H1 (cell line): ENCODE results near the gene CYP4F3. TPM values are rescaled to one million over a fixed set of nuclear protein-coding genes. Genes with fewer than 3 reads are reported as not detected.

Experiments used
- CTCF ChIA-PET: fragments of 300-600 bp; sonication (Branson Sonifier 250); formaldehyde crosslinking; loops from one replicate; lab custom pipeline; 2021; ENCODE audit not compliant: partially characterized antibody; lab: Charles Lee
- POLR2A ChIA-PET: fragments of 300-600 bp; sonication (Branson Sonifier 250); formaldehyde crosslinking; loops from one replicate; lab custom pipeline; 2021; ENCODE audit warnings: inconsistent platforms; ENCODE audit not compliant: partially characterized antibody; lab: Charles Lee
- DNase-seq, 2 experiments: peaks; one replicate each; pipeline versions ENCODE4 v3.0.0 to v3.0.0-alpha.2; 2010 to 2022; ENCODE audit warnings: low spot score in 2 of 2, low read depth in 1 of 2, mixed read lengths in 1 of 2
- FAIRE-seq: peaks from 2 replicates; lab custom pipeline; 2011; peaks lifted over from hg19 to GRCh38; lab: Jason Lieb, UNC
- H2AFZ ChIP-seq: 2 replicates; pipeline ENCODE4 v1.8.1; 2012; ENCODE audit warnings: low read length, inconsistent platforms
- H2AK5ac ChIP-seq: 2 replicates; pipeline ENCODE4 v1.6.1; 2013; ENCODE audit warnings: low read depth, low read length
- H2BK120ac ChIP-seq: replicated peaks from 2 replicates; pipeline ENCODE3; 2013; ENCODE audit warnings: low read depth, low read length, inconsistent platforms
- H2BK12ac ChIP-seq: 2 replicates; pipeline ENCODE4 v1.6.1; 2013; ENCODE audit warnings: low read depth, low read length
- H2BK15ac ChIP-seq: 2 replicates; pipeline ENCODE4 v1.6.1; 2013; ENCODE audit warnings: low read length
- H2BK20ac ChIP-seq: 2 replicates; pipeline ENCODE4 v1.6.1; 2013; ENCODE audit warnings: low read length
- H2BK5ac ChIP-seq: 2 replicates; pipeline ENCODE4 v1.6.1; 2013; ENCODE audit warnings: low read depth, low read length
- H3K14ac ChIP-seq: 2 replicates; pipeline ENCODE4 v1.6.1; 2013; ENCODE audit warnings: inconsistent platforms; ENCODE audit not compliant: insufficient read length
- H3K18ac ChIP-seq: 2 replicates; pipeline ENCODE4 v1.6.1; 2013; ENCODE audit warnings: low read length; ENCODE audit errors: extremely low read depth
- H3K23ac ChIP-seq: 2 replicates; pipeline ENCODE4 v1.6.1; 2013; ENCODE audit warnings: inconsistent platforms; ENCODE audit not compliant: insufficient read length
- H3K23me2 ChIP-seq: 2 replicates; pipeline ENCODE4 v1.6.1; 2013; ENCODE audit warnings: low read depth, low read length
- H3K27ac ChIP-seq: 2 replicates; pipeline ENCODE4 v1.6.1; 2011; ENCODE audit warnings: low read depth, low read length, inconsistent platforms
- H3K27me3 ChIP-seq, 4 experiments: replicated peaks in 1 of 4; 1 replicate in 1 of 4; 2 replicates in 3 of 4; pipeline versions ENCODE4 v1.6.1 to v1.8.1; 2011 to 2013; ENCODE audit warnings: low read length in 3 of 4, mild to moderate bottlenecking in 3 of 4, inconsistent platforms in 2 of 4, mixed read lengths in 2 of 4, moderate library complexity in 1 of 4; ENCODE audit not compliant: control insufficient read depth in 3 of 4, insufficient read depth in 3 of 4; ENCODE audit errors: extremely low read depth in 1 of 4
- H3K36me3 ChIP-seq, 4 experiments: 2 replicates each; pipeline versions ENCODE4 v1.6.1 to v1.8.1; 2011 to 2013; ENCODE audit warnings: mild to moderate bottlenecking in 4 of 4, low read length in 3 of 4, moderate library complexity in 2 of 4, control low read depth in 1 of 4, inconsistent platforms in 1 of 4; ENCODE audit not compliant: insufficient read depth in 4 of 4, control insufficient read depth in 2 of 4
- H3K4ac ChIP-seq: replicated peaks from 2 replicates; pipeline ENCODE3; 2013; ENCODE audit warnings: low read length, low read depth, mixed read lengths, inconsistent platforms; ENCODE audit not compliant: insufficient read length
- H3K4me1 ChIP-seq, 4 experiments: replicated peaks in 1 of 4; 1 replicate in 1 of 4; 2 replicates in 3 of 4; pipeline versions ENCODE4 v1.6.1 to v1.8.1; 2011 to 2013; ENCODE audit warnings: low read length in 3 of 4, inconsistent platforms in 2 of 4, mixed read lengths in 1 of 4; ENCODE audit not compliant: insufficient read depth in 4 of 4, control insufficient read depth in 3 of 4
- H3K4me2 ChIP-seq, 2 experiments: 2 replicates each; pipeline versions ENCODE4 v1.6.1 to v1.8.1; 2011 to 2013; ENCODE audit warnings: low read depth in 2 of 2, low read length in 2 of 2, control low read depth in 1 of 2, inconsistent platforms in 1 of 2, mild to moderate bottlenecking in 1 of 2; ENCODE audit not compliant: insufficient read depth in 1 of 2
- H3K4me3 ChIP-seq, 4 experiments: fragments of 200-600, 300-600 bp in 1 of 4; sonication (generic), shearing (Covaris generic), sonication (Bioruptor Twin) in 1 of 4; 2 replicates each; pipeline versions ENCODE4 v1.5.1 to v1.8.1; 2011 to 2016; ENCODE audit warnings: low read length in 4 of 4, low read depth in 3 of 4, control low read depth in 2 of 4, inconsistent platforms in 2 of 4, mild to moderate bottlenecking in 2 of 4, mixed read lengths in 1 of 4, moderate library complexity in 1 of 4; ENCODE audit not compliant: insufficient read depth in 2 of 4; ENCODE audit errors: extremely low read depth in 1 of 4
- H3K56ac ChIP-seq: replicated peaks from 2 replicates; pipeline ENCODE3; 2013; ENCODE audit warnings: low read depth, mild to moderate bottlenecking, mixed read lengths, low read length, inconsistent platforms; ENCODE audit not compliant: insufficient read length
- H3K79me1 ChIP-seq: 2 replicates; pipeline ENCODE4 v1.6.1; 2013; ENCODE audit warnings: low read depth, low read length, control low read depth
- H3K79me2 ChIP-seq, 2 experiments: 2 replicates each; pipeline versions ENCODE4 v1.6.1 to v1.8.1; 2012 to 2013; ENCODE audit warnings: low read length in 2 of 2, mild to moderate bottlenecking in 2 of 2, inconsistent platforms in 1 of 2; ENCODE audit not compliant: insufficient read depth in 2 of 2, control insufficient read depth in 1 of 2
- H3K9ac ChIP-seq, 4 experiments: replicated peaks in 1 of 4; 1 replicate in 1 of 4; 2 replicates in 3 of 4; pipeline versions ENCODE4 v1.6.1 to v1.8.1; 2011 to 2013; ENCODE audit warnings: low read depth in 3 of 4, low read length in 3 of 4, control low read depth in 2 of 4, mild to moderate bottlenecking in 2 of 4, moderate library complexity in 2 of 4, inconsistent platforms in 1 of 4; ENCODE audit errors: extremely low read depth in 1 of 4
- H3K9me3 ChIP-seq, 2 experiments: 2 replicates each; pipeline versions ENCODE4 v1.6.1 to v1.8.1; 2012 to 2013; ENCODE audit warnings: mild to moderate bottlenecking in 2 of 2, moderate library complexity in 2 of 2, control low read depth in 1 of 2, inconsistent platforms in 1 of 2, low read depth in 1 of 2, low read length in 1 of 2, mixed read lengths in 1 of 2; ENCODE audit not compliant: insufficient read depth in 2 of 2
- H4K20me1 ChIP-seq, 2 experiments: replicated peaks in 1 of 2; 2 replicates each; pipeline versions ENCODE3 to v1.8.1; 2011 to 2013; ENCODE audit warnings: inconsistent platforms in 2 of 2, low read length in 2 of 2, mild to moderate bottlenecking in 1 of 2; ENCODE audit not compliant: insufficient read depth in 2 of 2, control insufficient read depth in 1 of 2
- H4K5ac ChIP-seq: 2 replicates; pipeline ENCODE4 v1.6.1; 2013; ENCODE audit warnings: low read length, low read depth, mixed read lengths, inconsistent platforms; ENCODE audit not compliant: insufficient read length
- H4K8ac ChIP-seq: 2 replicates; pipeline ENCODE4 v1.8.0; 2013; ENCODE audit warnings: mild to moderate bottlenecking, moderate library complexity, low read length, inconsistent platforms; ENCODE audit not compliant: insufficient read depth; ENCODE audit errors: extremely low read depth
- H4K91ac ChIP-seq: replicated peaks from 2 replicates; pipeline ENCODE3; 2013; ENCODE audit warnings: low read length, mixed read lengths, inconsistent platforms; ENCODE audit not compliant: insufficient read length
- ATF3 ChIP-seq: IDR thresholded peaks from 2 replicates; pipeline ENCODE4 v1.6.1; 2011; ENCODE audit warnings: low read depth, mild to moderate bottlenecking, low read length; ENCODE audit not compliant: insufficient read depth
- BCL11A ChIP-seq, 2 experiments: IDR thresholded peaks; one replicate each; pipeline ENCODE4 v1.6.1; 2011; ENCODE audit warnings: low read depth in 2 of 2, low read length in 2 of 2, mild to moderate bottlenecking in 2 of 2
- GABPA ChIP-seq: IDR thresholded peaks from 2 replicates; pipeline ENCODE4 v1.6.1; 2011; ENCODE audit warnings: mild to moderate bottlenecking, low read length, moderate library complexity, borderline replicate concordance; ENCODE audit not compliant: insufficient read depth
- GTF2F1 ChIP-seq: IDR thresholded peaks from 2 replicates; pipeline ENCODE4 v1.6.1; 2012; ENCODE audit warnings: low read depth, low read length, improper control_type of control experiment, borderline replicate concordance
- JUND ChIP-seq: IDR thresholded peaks from 2 replicates; pipeline ENCODE4 v1.6.1; 2011; ENCODE audit warnings: mild to moderate bottlenecking, improper control_type of control experiment, low read length
- MAFK ChIP-seq: IDR thresholded peaks from 2 replicates; pipeline ENCODE4 v1.6.1; 2012; ENCODE audit warnings: low read depth, mild to moderate bottlenecking, improper control_type of control experiment, low read length
- NANOG ChIP-seq: IDR thresholded peaks from 2 replicates; pipeline ENCODE4 v1.6.1; 2011; ENCODE audit warnings: low read length, low read depth, mild to moderate bottlenecking, inconsistent platforms; ENCODE audit not compliant: insufficient read depth, poor library complexity, severe bottlenecking
- RBBP5 ChIP-seq: IDR thresholded peaks from 2 replicates; pipeline ENCODE4 v1.7.1; 2012; ENCODE audit warnings: low read depth, mild to moderate bottlenecking, inconsistent platforms, low read length, moderate library complexity, borderline replicate concordance
- RNF2 ChIP-seq: fragments of 200-900, 300-1000 bp; sonication (generic); IDR thresholded peaks from 2 replicates; pipeline ENCODE4 v1.7.1; 2016; ENCODE audit warnings: borderline replicate concordance, low read depth, mild to moderate bottlenecking, antibody characterized with exemption, low read length; ENCODE audit not compliant: poor library complexity, severe bottlenecking; ENCODE audit errors: missing control alignments
- SIN3A ChIP-seq, 2 experiments: IDR thresholded peaks in 1 of 2; conservative IDR thresholded peaks in 1 of 2; 2 replicates each; pipeline ENCODE4 v1.6.1; 2011 to 2012; ENCODE audit warnings: low read length in 2 of 2, improper control_type of control experiment in 1 of 2, low read depth in 1 of 2, mild to moderate bottlenecking in 1 of 2
- SIX5 ChIP-seq: IDR thresholded peaks from 2 replicates; pipeline ENCODE4 v1.6.1; 2011; ENCODE audit warnings: mild to moderate bottlenecking, low read depth, low read length
- USF2 ChIP-seq: IDR thresholded peaks from 2 replicates; pipeline ENCODE4 v1.6.1; 2011; ENCODE audit warnings: low read length, improper control_type of control experiment
- WGBS, 2 experiments: shearing (Covaris generic) in 1 of 2; methylation state at CpG; one replicate each; pipeline versions ENCODE4 v1.1.6 to v1.1.7; 2013 to 2015; ENCODE audit warnings: low lambda C conversion rate in 2 of 2, mixed read lengths in 2 of 2, inconsistent platforms in 1 of 2, low coverage in 1 of 2, missing lambda C conversion rate in 1 of 2; ENCODE audit not compliant: insufficient replicate concordance in 2 of 2, insufficient coverage in 1 of 2, insufficient read length in 1 of 2; ENCODE audit errors: extremely low coverage in 1 of 2, missing lambda C conversion rate in 1 of 2; 5-methylcytosine and 5-hydroxymethylcytosine counted together
- polyA plus RNA-seq, 7 experiments: library from polyadenylated mRNA; depleted of rRNA in 3 of 7; stranded (reverse) in 5 of 7; unstranded in 2 of 7; fragments of >200 nt in 5 of 7; fragments of 200-250 nt in 2 of 7; gene quantifications; 1 replicate in 5 of 7; 2 replicates in 1 of 7; 4 replicates in 1 of 7; pipeline versions ENCODE4 v1.2.1 to v1.2.3, GENCODE V29; 2011 to 2013; ENCODE audit warnings: missing spikeins in 2 of 7, mixed read lengths in 2 of 7
- total RNA-seq: library from RNA; stranded (reverse); fragmentation: NEBNext Ultra II Directional; extraction: Animal tissue kit (Norgen Biotek cat#: 25700); gene quantifications from 2 replicates; pipeline ENCODE4 v1.2.1, GENCODE V29; 2021

The CYP4F3 gene
- total and polyA plus RNA-seq, 2 of the 8 experiments (the other 6 are each of a cell fraction or from before 2014, with no cell fraction given), result not detected

- no peak overlapping the region for H3K9ac ChIP-seq
- no peaks in the 10 kb centered on the region for H4K20me1 ChIP-seq
- H2AK5ac ChIP-seq, result no peak overlapping the region
- no peaks in the 10 kb centered on the region for H3K23me2 ChIP-seq
- H3K27ac ChIP-seq, result no peak overlapping the region
- H3K27me3 ChIP-seq, result no peaks in the 10 kb centered on the region
- no peak overlapping the region for H4K8ac ChIP-seq
- H4K5ac ChIP-seq, result no peak overlapping the region
- no peak overlapping the region for H3K14ac ChIP-seq
- no peaks in the 10 kb centered on the region for H3K4me1 ChIP-seq
- no peak overlapping the region for H3K4me3 ChIP-seq
- H4K91ac ChIP-seq, result no peak overlapping the region
- no peak overlapping the region for H2BK5ac ChIP-seq
- peaks cover 63 to 64% of the 10 kb centered on the region in 2 experiments for H3K9me3 ChIP-seq
- H2AFZ ChIP-seq, result no peak overlapping the region
- DNase-seq, result no peak
- FAIRE-seq, result no peak
- no peak overlapping the region for H2BK120ac ChIP-seq
- POLR2A ChIA-PET, result no interaction called here
- H3K18ac ChIP-seq, result no peak overlapping the region
- 76% methylated on average over 2 of the region's 2 CpGs; no CpG with 5 or more reads in 1 of the 2 experiments for WGBS, 2 experiments
- no peak overlapping the region for H3K4ac ChIP-seq
- no peak overlapping the region for H3K23ac ChIP-seq
- no peak overlapping the region for H2BK15ac ChIP-seq
- H3K36me3 ChIP-seq, result no peaks in the 10 kb centered on the region
- H3K4me2 ChIP-seq, result no peak overlapping the region
- H3K56ac ChIP-seq, result no peak overlapping the region
- H3K79me2 ChIP-seq, result no peaks in the 10 kb centered on the region
- H3K79me1 ChIP-seq, result no peaks in the 10 kb centered on the region
- H2BK20ac ChIP-seq, result no peak overlapping the region
- no peak overlapping the region for H2BK12ac ChIP-seq
- CTCF ChIA-PET, result interaction anchor here (0.8 kb wide), 1 partner anchor 10 kb away, joined by 3 read pairs; no protein-coding TSS in a partner anchor
- TF ChIP-seq GABPA (no peak), USF2 (no peak), SIX5 (no peak), RNF2 (no peak), BCL11A (IDR thresholded peaks at IDR 0.05; ENCODE audit: low read depth in 2 of 2, low read length in 2 of 2) (no peak), JUND (no peak), ATF3 (no peak), NANOG (no peak), RBBP5 (no peak), GTF2F1 (no peak), SIN3A (conservative IDR thresholded peaks at IDR 0.05 in 1 of 2, IDR thresholded peaks at IDR 0.05 in 1 of 2; ENCODE audit: low read depth in 1 of 2, low read length in 2 of 2) (no peak), MAFK (no peak)
Measured at GRCh38 chr19:15636026-15636425, 4.7 kb upstream of the CYP4F3 start.
